Liver (tissue), 9 donors: ENCODE data around the gene HCFC1R1. TPM values are rescaled to one million over a fixed set of nuclear protein-coding genes. Genes with fewer than 3 reads are reported as not detected.

Experiments
- DNase-seq: peaks from one replicate; pipeline ENCODE4 v3.0.0-alpha.2; 2017; ENCODE audit warnings: low spot score
- H3K27ac ChIP-seq, 2 donors: one replicate each; pipeline ENCODE4 v1.7.0; 2013; ENCODE audit warnings: inconsistent platforms in 2 of 2, low read length in 2 of 2, control low read depth in 1 of 2, low read depth in 1 of 2, mild to moderate bottlenecking in 1 of 2
- H3K27me3 ChIP-seq, 4 donors: one replicate each; pipeline versions ENCODE4 v1.6.1 to v1.7.0; 2013; ENCODE audit warnings: low read length in 3 of 4, inconsistent platforms in 1 of 4, mild to moderate bottlenecking in 1 of 4, moderate library complexity in 1 of 4; ENCODE audit not compliant: control insufficient read depth in 4 of 4, insufficient read depth in 4 of 4
- H3K36me3 ChIP-seq, 4 donors: one replicate each; pipeline versions ENCODE4 v1.6.1 to v1.7.0; 2013; ENCODE audit warnings: low read length in 3 of 4, mild to moderate bottlenecking in 3 of 4, low read depth in 1 of 4, moderate library complexity in 1 of 4; ENCODE audit not compliant: control insufficient read depth in 4 of 4, insufficient read depth in 3 of 4
- H3K4me1 ChIP-seq, 4 donors: one replicate each; pipeline versions ENCODE4 v1.6.1 to v1.7.0; 2013; ENCODE audit warnings: low read length in 3 of 4, mild to moderate bottlenecking in 3 of 4, moderate library complexity in 1 of 4; ENCODE audit not compliant: control insufficient read depth in 4 of 4, insufficient read depth in 4 of 4
- H3K4me3 ChIP-seq, 3 donors: one replicate each; pipeline versions ENCODE4 v1.6.1 to v1.7.0; 2013; ENCODE audit warnings: low read length in 3 of 3, control low read depth in 1 of 3, low read depth in 1 of 3, mild to moderate bottlenecking in 1 of 3
- H3K9ac ChIP-seq, 2 donors: one replicate each; pipeline ENCODE4 v1.7.0; 2013; ENCODE audit warnings: low read length in 2 of 2, mild to moderate bottlenecking in 2 of 2, moderate library complexity in 2 of 2, control low read depth in 1 of 2, low read depth in 1 of 2
- H3K9me3 ChIP-seq, 4 donors: one replicate each; pipeline versions ENCODE4 v1.6.1 to v1.7.0; 2013; ENCODE audit warnings: low read length in 3 of 4; ENCODE audit not compliant: control insufficient read depth in 4 of 4
- EGR1 ChIP-seq, 2 donors: IDR thresholded peaks; 2 replicates each; pipeline ENCODE4 v1.6.1; 2016 to 2018; ENCODE audit warnings: antibody characterized with exemption in 2 of 2, low read depth in 2 of 2
- FOXA2 ChIP-seq: IDR thresholded peaks from 2 replicates; pipeline ENCODE4 v1.6.1; 2016; ENCODE audit warnings: antibody characterized with exemption
- HNF4A ChIP-seq, 2 donors: conservative IDR thresholded peaks; 2 replicates each; pipeline ENCODE4 v1.6.1; 2016; ENCODE audit warnings: antibody characterized with exemption in 2 of 2, mild to moderate bottlenecking in 2 of 2
- HNF4G ChIP-seq: IDR thresholded peaks from 2 replicates; pipeline ENCODE4 v1.6.1; 2016; ENCODE audit warnings: antibody characterized with exemption
- JUND ChIP-seq, 2 donors: IDR thresholded peaks; 2 replicates each; pipeline ENCODE4 v1.6.1; 2016; ENCODE audit warnings: antibody characterized with exemption in 2 of 2
- NR2F2 ChIP-seq: IDR thresholded peaks from 2 replicates; pipeline ENCODE4 v1.6.1; 2016; ENCODE audit warnings: antibody characterized with exemption
- RAD21 ChIP-seq, 2 donors: IDR thresholded peaks; 2 replicates each; pipeline ENCODE4 v1.6.1; 2016; ENCODE audit warnings: antibody characterized with exemption in 2 of 2, mild to moderate bottlenecking in 2 of 2
- TAF1 ChIP-seq: conservative IDR thresholded peaks from 2 replicates; pipeline ENCODE4 v1.6.1; 2016; ENCODE audit warnings: antibody characterized with exemption, mild to moderate bottlenecking
- YY1 ChIP-seq: IDR thresholded peaks from 2 replicates; pipeline ENCODE4 v1.6.1; 2016; ENCODE audit warnings: antibody characterized with exemption, mild to moderate bottlenecking
- WGBS: extraction: QIAGEN DNeasy Blood & Tissue Kit; methylation state at CpG from one replicate; pipeline ENCODE4 v1.1.7; 2013; 5-methylcytosine and 5-hydroxymethylcytosine counted together
- polyA plus RNA-seq, 2 donors: library from polyadenylated mRNA; stranded (reverse) in 1 of 2; unstranded in 1 of 2; fragments of 200-250 nt in 1 of 2; fragments of >200 nt in 1 of 2; fragmentation: Nextera tagmentation in 1 of 2; extraction: Ambion mirVana in 1 of 2; gene quantifications; one replicate each; pipeline versions ENCODE4 v1.2.1 to v1.2.3, GENCODE V29; 2013 to 2015
- total RNA-seq, 2 donors: library from RNA; depleted of rRNA; stranded (reverse); fragments of >200 nt; gene quantifications; one replicate each; pipeline ENCODE4 v1.2.3, GENCODE V29; 2014
- TF ChIP-seq, protein P1 (sequence below): IDR thresholded peaks from 2 replicates; pipeline ENCODE4 v1.6.1; 2016; ENCODE audit warnings: antibody characterized with exemption, mild to moderate bottlenecking
- TF ChIP-seq, protein P2 (sequence below): IDR thresholded peaks from 2 replicates; pipeline ENCODE4 v1.6.1; 2016; ENCODE audit warnings: antibody characterized with exemption
- TF ChIP-seq, protein P3 (sequence below): fragments of 150-350 bp; IDR thresholded peaks from 2 replicates; pipeline ENCODE4 v1.5.1; 2017; ENCODE audit warnings: improper control_type of control experiment, low read depth, low read length; ENCODE audit not compliant: missing input control
- TF ChIP-seq, protein P4 (sequence below): IDR thresholded peaks from 2 replicates; pipeline ENCODE4 v1.6.1; 2016; ENCODE audit warnings: antibody characterized with exemption
- donor health status: healthy.
- donor health status: healthy.
- donor health status: healthy.
- donor health status: healthy.
- donor health status: healthy.

HCFC1R1 gene
- total and polyA plus RNA-seq, 4 donors, result 1.4 to 17.6 (median 9.2) TPM

DNA sequence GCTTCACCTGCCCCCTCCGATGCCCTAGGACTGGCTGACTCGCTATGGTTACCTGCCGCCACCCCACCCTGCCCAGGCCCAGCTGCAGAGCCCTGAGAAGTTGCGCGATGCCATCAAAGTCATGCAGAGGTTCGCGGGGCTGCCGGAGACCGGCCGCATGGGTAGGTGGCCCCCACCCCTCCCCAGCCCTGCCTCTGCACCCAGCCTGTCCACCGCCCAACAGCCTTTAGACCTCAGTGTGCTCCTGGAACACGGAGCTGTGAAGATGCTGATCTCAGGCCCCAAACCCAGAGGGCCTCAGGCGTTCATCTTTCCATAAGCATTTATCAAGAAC, 23.6 kb upstream of the HCFC1R1 start:
- Histone ChIP-seq H3K27ac (no peak overlapping the region), H3K27me3 (peaks cover 0 to 6% (median 3%) of the 10 kb centered on the region in 4 donors), H3K9me3 (no peaks in the 10 kb centered on the region), H3K4me3 (no peak overlapping the region), H3K4me1 (peaks cover 0 to 14% (median 5%) of the 10 kb centered on the region in 4 donors), H3K9ac (no peak overlapping the region), H3K36me3 (no peaks in the 10 kb centered on the region)
- WGBS, result 10% methylated on average over 13 of the region's 13 CpGs
- TF ChIP-seq, protein P1, sequence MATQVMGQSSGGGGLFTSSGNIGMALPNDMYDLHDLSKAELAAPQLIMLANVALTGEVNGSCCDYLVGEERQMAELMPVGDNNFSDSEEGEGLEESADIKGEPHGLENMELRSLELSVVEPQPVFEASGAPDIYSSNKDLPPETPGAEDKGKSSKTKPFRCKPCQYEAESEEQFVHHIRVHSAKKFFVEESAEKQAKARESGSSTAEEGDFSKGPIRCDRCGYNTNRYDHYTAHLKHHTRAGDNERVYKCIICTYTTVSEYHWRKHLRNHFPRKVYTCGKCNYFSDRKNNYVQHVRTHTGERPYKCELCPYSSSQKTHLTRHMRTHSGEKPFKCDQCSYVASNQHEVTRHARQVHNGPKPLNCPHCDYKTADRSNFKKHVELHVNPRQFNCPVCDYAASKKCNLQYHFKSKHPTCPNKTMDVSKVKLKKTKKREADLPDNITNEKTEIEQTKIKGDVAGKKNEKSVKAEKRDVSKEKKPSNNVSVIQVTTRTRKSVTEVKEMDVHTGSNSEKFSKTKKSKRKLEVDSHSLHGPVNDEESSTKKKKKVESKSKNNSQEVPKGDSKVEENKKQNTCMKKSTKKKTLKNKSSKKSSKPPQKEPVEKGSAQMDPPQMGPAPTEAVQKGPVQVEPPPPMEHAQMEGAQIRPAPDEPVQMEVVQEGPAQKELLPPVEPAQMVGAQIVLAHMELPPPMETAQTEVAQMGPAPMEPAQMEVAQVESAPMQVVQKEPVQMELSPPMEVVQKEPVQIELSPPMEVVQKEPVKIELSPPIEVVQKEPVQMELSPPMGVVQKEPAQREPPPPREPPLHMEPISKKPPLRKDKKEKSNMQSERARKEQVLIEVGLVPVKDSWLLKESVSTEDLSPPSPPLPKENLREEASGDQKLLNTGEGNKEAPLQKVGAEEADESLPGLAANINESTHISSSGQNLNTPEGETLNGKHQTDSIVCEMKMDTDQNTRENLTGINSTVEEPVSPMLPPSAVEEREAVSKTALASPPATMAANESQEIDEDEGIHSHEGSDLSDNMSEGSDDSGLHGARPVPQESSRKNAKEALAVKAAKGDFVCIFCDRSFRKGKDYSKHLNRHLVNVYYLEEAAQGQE, result no peak
- TF ChIP-seq TAF1 (no peak), HNF4A (conservative IDR thresholded peaks at IDR 0.05) (no peak), EGR1 (IDR thresholded peaks at IDR 0.05; ENCODE audit: low read depth in 2 of 2) (no peak), YY1 (no peak), RAD21 (IDR thresholded peaks at IDR 0.05) (no peak)
- TF ChIP-seq, protein P2, sequence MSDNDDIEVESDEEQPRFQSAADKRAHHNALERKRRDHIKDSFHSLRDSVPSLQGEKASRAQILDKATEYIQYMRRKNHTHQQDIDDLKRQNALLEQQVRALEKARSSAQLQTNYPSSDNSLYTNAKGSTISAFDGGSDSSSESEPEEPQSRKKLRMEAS, result no peak
- no peak for DNase-seq

DNA sequence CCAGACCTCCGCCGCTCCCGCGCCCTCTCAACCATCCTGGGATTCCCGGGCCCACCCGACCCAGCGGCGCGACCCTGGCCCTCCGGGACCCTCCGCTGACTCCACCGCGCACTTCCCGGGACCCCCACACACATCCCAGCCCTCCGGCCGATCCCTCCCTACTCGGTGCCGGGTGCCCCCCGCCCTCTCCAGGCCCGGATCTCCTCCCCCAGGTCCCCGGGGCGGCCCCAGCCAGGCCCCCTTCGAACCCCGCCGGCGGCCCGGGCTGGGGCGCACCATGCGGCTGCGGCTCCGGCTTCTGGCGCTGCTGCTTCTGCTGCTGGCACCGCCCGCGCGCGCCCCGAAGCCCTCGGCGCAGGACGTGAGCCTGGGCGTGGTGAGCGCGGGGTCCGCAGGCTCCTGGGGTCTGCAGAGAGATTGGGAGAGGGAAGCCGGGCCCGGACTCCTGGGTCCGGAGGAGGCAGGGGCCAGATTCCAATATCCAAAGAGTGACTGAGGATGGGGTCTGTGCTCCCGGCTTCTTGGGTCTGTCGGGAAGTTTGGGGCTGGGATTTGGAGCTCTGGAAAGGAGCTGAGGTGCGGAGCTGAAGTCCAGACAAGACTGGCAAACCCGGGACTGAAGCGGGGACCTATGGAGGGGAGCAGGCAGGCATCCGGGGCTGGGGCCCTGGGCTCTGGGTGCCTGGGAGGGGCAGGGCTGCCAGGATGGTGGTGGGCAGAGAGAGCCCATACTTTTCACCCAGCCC, 23.1 kb upstream of the HCFC1R1 start:
- H3K4me1 ChIP-seq, result peaks cover 0 to 14% (median 5%) of the 10 kb centered on the region in 4 donors
- no peaks in the 10 kb centered on the region for H3K9me3 ChIP-seq
- H3K36me3 ChIP-seq, result no peaks in the 10 kb centered on the region
- TF ChIP-seq NR2F2, result no peak
- no peak for TF ChIP-seq YY1
- no peak for TF ChIP-seq RAD21 (IDR thresholded peaks at IDR 0.05)
- TF ChIP-seq HNF4G, result no peak
- TF ChIP-seq FOXA2, result no peak
- TF ChIP-seq, protein P3, sequence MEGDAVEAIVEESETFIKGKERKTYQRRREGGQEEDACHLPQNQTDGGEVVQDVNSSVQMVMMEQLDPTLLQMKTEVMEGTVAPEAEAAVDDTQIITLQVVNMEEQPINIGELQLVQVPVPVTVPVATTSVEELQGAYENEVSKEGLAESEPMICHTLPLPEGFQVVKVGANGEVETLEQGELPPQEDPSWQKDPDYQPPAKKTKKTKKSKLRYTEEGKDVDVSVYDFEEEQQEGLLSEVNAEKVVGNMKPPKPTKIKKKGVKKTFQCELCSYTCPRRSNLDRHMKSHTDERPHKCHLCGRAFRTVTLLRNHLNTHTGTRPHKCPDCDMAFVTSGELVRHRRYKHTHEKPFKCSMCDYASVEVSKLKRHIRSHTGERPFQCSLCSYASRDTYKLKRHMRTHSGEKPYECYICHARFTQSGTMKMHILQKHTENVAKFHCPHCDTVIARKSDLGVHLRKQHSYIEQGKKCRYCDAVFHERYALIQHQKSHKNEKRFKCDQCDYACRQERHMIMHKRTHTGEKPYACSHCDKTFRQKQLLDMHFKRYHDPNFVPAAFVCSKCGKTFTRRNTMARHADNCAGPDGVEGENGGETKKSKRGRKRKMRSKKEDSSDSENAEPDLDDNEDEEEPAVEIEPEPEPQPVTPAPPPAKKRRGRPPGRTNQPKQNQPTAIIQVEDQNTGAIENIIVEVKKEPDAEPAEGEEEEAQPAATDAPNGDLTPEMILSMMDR, result no peak
- TF ChIP-seq, protein P1, result no peak
- TF ChIP-seq JUND (IDR thresholded peaks at IDR 0.05), result no peak
- no peak for TF ChIP-seq EGR1 (IDR thresholded peaks at IDR 0.05; ENCODE audit: low read depth in 2 of 2)
- TF ChIP-seq, protein P2, result no peak
- TF ChIP-seq HNF4A (conservative IDR thresholded peaks at IDR 0.05), result no peak
- TF ChIP-seq, protein P4, sequence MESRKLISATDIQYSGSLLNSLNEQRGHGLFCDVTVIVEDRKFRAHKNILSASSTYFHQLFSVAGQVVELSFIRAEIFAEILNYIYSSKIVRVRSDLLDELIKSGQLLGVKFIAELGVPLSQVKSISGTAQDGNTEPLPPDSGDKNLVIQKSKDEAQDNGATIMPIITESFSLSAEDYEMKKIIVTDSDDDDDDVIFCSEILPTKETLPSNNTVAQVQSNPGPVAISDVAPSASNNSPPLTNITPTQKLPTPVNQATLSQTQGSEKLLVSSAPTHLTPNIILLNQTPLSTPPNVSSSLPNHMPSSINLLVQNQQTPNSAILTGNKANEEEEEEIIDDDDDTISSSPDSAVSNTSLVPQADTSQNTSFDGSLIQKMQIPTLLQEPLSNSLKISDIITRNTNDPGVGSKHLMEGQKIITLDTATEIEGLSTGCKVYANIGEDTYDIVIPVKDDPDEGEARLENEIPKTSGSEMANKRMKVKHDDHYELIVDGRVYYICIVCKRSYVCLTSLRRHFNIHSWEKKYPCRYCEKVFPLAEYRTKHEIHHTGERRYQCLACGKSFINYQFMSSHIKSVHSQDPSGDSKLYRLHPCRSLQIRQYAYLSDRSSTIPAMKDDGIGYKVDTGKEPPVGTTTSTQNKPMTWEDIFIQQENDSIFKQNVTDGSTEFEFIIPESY, result no peak
- peaks cover 0 to 6% (median 3%) of the 10 kb centered on the region in 4 donors for H3K27me3 ChIP-seq
- no peak overlapping the region for H3K9ac ChIP-seq
- DNase-seq, result no peak
- peak overlapping the region in 1 of 3 donors; percentile 41 for H3K4me3 ChIP-seq
- no peak overlapping the region for H3K27ac ChIP-seq
- 5% methylated on average over 54 of the region's 54 CpGs for WGBS
